NCI-H526 treated with DMSO at 0.1 percent for 48 hours (cell line): Measurements from ENCODE around the gene F2.

ENCODE experiments used
- DNase-seq: peaks from one replicate; lab custom pipeline; 2025; lab: John Stamatoyannopoulos, UW

F2 gene

DNA sequence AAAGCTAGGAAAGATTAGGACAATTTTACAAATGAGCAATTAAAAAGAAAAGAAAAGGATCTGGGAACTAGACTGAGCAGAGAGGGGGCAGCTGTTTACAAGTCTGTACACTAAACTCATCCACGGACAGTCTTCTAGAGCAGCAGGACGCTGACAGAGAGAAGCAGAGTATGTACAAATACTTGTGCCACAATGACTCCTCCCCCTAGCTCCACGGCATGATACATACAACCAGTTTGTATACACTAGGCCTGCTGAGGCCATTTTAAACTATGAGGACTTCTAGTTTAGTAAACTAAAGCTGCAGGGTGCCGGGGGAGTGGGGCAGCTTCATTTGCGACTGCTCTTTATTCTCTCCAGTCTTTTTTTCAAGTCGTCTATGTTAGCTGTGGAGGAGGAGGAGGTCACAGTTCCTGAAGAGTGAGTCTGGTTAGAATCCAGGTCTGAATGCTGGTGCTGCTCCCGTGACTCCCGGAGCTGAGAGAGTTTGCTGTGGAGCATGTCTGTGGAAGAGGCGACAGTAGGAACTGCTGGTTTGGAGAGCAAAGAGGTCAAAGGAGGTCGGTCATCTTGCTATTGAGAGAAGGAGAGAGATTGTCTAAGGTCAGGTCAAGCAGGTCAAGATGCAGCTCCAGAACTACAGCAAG, 24.8 kb downstream of the F2 start:
- DNase-seq: no peak

DNA sequence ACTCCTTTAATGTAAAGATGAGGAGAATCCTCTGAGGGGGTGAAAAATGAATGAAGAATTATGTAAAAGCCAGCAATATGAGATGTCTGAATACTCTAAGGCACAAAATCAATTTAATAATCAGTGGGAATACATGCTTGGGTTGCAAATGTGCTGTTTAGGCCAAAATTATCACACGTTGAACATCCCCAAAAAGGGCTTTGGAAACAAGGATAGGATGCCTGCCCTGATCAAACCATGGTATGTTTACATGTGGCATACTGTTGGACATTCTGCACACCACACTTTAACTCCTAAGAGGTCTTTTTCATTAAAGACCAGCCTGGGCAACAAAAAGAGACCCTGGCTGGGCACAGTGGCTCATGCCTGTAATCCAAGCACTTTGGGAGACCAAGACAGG, 26.3 kb downstream of the F2 start:
- no peak for DNase-seq

DNA sequence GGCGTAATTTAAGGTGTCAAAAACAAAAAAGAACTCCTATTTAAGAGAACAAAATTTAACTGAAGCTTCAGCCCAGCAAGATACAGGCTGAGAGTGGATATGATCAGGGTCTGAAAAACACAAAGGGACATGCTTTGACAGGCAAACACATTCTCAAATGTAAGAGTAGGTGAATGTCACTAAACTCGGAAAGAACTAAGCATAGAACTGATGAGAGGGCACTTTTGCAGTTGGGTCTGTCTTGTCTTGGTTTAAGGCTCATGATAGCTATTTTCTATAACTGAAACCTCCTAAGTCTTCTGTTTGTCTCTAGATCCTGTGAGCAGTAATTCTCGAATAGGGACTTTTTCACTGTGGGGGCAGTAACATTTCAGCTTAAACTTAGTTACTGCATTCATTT, 27.0 kb downstream of the F2 start:
- DNase-seq: no peak

DNA sequence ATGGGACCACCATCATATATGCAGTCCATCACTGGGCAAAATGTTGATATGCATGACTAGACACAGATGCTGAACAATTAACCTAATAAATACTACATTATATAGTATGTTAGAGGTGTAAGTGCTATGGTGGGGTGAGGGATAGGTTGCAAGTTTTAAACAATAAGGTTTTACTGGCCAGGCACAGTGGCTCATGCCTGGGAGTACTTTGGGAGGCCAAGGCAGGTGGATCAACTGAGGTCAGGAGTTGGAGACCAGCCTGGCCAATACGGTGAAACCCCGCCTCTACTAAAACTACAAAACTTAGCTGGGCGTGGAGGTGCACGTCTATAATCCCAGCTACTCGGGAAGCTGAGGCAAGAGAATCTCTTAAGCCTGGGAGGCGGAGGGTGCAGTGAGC, 28.1 kb downstream of the F2 start:
- DNase-seq: no peak

DNA sequence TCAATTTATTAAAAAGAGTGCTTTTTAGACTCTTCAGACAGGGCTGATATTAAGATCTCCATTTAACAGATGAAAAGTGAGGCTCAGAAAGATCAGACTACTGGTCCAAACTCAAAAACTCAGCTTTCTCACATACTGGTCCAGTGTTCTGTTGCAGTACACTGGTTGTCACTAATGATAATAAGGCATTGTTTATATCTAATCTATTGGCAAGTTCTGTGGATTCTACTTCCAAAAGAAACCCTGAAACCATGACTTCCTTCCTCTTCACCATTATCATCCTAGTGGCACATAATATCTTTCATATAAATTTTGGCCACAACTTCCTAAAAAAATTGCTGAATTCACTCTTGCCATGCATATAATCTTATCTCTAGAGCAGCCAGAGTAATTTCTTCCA, 36.9 kb downstream of the F2 start:
- DNase-seq: no peak

DNA sequence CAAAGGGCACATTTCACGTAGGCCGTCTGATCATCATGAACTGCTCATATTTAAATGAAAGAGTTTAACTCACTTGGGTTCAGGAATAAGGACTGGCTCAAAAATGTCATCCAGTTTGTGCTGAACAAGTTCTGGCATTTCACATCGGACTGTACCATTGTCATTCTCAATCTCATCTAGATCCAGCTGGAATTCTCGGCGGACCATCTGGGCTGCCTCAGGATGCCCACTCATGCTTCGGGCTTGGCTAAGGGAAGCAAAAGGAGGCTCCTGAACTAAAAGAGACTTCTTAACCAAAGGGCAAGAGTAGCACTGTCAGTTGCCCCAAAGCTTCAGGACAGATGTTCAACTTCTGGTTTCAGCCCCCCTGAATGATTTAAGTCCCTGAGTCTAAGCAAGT, 40.2 kb downstream of the F2 start:
- no peak for DNase-seq

DNA sequence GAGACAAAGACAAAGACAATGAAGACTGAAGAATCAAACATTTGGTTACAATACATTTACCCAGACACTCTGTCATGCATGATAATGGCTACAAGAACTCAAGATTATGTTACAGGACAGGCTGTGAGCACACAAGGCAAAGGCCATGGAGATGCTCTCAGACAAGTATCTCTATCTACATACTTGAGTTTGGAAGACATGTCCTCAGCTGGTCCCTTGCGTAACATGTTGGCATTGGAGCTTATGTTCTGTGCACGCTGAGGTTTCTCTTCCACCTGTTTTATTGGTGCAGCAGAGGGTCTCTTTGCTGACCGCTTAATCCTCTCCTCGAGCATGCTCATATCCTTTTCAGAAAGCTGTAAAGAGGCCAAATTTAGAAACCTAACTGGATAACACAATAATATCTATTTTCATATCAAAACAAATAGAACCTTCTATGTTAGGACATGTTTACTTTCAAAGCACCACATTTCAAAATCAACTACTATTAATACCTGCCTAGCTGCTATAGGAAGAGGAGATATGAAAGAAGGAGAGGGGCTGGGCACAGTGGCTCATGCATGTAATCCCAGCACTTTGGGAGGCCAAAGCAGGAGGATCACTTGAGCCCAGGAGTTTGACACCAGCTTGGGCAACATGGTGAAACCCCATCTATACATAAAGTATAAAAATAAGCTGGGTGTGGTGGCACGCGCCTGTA, 41.6 kb downstream of the F2 start:
- no peak for DNase-seq

DNA sequence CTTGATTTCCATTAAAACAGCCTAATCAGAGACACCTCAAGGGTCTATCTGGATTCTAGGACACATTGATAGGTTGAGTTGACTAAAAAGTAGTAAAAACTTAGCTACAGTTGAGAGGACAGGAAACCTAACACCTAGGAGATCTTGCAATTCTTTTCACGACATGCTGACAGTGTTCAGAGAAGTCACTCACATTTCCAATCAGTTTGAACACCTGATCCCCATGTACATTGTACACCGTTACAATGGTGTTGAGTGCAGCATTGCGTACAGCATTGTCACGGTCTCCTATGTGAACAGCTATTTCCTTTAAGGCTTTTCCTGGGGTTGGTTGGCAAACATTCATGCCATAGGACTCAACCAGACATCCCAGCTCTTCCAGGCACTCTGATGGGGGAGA, 42.8 kb downstream of the F2 start:
- DNase-seq: no peak

DNA sequence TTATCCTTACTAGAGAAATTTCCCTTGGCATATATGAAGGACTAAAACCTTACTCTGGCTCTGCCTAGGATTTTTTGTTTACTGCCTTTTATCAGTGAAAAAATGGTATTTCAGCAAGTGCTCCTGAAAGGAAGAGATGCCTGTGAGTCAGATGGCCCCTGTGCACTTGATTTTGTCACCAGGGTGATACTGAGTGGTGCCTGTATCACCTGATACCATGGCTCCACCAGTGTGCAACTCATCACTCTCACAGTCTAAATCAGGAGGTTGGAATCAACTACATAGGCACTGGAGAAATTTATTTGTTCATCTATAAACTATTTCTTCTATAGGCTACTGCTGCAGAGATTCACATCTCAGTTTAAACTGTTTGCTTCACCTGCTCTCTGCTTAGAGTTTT, 43.2 kb downstream of the F2 start:
- DNase-seq: no peak

DNA sequence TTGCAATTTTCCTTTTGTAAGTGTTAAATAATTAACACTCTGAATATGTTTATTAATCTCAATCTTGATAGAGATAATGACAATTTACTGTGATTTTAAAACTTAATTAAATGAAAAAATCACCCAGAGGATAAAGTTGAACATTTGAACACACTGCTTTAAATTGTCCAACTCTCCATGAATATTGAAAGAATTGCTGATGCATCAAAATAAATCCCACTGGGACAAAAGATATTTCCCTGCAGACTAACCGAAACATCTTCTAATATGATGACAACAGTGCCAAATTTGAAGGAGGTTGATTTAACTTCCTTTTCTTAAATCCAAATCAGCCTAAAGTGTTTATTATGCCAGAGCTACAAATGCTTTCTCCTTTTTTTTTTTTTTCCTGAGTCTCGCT, 47.6 kb downstream of the F2 start:
- DNase-seq: no peak

DNA sequence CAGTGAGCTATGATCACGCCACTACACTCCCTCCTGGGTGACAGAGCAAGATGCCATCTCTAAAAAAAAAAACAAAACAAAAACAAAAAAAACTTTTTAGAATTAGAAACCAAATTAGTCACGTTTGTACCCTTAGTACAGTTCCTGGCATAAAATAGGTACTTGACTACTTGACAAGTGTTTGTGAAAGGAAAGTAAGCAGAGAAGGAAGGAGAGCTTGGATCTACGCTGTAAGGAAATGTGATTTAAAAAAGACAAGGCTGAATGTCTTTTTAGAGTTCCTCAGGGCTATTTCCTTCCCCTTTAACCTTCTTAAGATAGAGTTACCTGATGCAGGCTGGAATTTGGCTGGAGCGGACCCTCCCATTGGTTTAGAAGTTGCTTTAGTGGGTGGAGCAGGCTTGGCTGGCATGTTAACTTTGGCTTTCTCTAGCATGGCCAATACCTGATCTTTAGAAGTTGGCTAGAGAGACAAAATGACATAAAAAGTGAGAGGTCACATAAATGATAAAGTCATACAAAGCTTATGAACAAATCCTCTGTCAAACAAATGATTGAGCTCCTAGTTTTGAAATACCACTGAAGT, 50.7 kb downstream of the F2 start:
- DNase-seq: no peak

DNA sequence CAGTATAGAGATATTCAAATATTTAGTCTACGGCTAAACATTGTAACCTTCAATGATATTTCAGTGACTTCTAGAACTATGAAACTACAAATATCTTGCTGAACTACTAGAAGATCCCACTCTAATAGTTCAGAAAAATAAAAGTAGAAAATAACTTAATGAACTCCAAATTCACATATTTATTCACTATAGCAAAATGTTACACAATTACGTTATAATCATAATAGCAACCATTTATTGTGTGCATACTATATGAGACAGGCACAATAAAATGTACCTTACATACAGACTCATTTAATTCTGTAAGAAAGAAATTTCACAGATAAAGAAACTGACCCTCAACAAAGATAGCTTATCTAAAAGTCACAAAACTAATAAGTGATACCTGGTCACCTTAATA, 57.9 kb downstream of the F2 start:
- no peak for DNase-seq

DNA sequence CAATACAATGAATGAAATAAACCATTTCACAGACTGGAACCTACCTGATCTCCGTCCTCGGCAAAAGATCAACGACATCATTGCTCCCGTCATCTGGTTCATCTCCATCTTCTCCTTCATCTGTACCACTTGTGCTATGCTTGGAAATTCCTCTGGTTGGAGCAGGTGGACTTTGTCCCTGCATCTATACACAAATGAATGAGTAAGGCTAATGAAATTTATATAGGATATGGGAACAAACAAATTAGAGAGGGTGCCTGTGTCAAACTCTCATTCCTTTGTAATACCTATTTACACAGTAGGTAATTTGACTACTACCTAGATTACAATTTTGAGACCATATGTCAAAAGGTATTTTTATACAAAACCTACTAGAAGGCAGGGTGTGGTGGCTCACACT, 59.4 kb downstream of the F2 start:
- no peak for DNase-seq
